ENCODE results near the gene ASS1. TPM values are rescaled to one million over a fixed set of nuclear protein-coding genes. Genes with fewer than 3 reads are reported as not detected.

ASS1 gene
- total RNA-seq, 1 experiment from 2014 or later: 83.0 TPM

DNA sequence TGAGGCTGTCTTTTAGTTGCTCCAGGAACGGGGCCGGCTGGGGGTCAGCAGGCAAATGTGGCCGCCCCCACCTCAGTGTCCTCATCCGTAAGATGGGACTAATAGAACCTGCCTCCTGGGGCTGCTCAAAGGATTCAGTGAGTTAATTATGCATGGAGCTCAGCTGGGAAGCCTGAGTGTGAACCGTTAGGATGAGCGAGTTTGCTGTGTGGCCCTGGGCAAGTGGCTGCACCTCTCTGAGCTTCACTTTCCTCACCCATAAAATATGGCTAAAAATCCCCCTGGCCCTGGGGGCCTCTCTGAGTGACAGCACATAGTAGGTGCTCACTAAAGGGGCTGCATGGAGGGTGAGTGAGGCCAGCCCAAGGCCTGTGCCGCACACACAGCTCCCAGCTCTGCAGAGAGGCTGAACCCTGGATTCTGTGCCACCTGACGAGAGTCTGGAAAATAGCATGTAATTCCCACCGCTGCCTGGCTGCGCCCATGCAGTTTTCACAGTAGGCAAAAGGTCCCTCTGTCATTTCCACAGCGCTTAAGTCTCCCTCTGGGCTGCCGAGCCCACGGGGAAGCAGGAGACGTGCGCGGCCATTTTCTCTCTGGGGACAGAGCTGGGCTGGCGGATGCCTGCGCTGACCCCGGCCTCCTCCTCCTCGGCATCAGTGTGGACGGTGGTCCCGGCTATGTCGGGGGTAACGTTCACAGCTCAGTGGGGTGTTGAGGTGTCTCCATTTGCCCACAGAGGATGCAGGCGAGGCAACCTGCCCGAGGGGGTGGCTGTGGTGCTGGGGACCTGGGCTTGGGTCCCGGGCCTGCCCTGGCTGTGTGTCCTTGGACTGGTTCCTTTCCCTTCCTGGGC lies 18.2 kb downstream of the ASS1 start:
- intact Hi-C loops (cut with micrococcal nuclease): loop anchor here (5.0 kb wide), 1 partner anchor 114 kb away; the partner anchor contains the start of gene FUBP3
- H3K36me3 ChIP-seq (ENCODE audit: low read depth, low read length): no peaks in the 10 kb centered on the region
- no peaks in the 10 kb centered on the region for H3K9me3 ChIP-seq (ENCODE audit: low read length)
- no peaks in the 10 kb centered on the region for H3K79me2 ChIP-seq (ENCODE audit: low read length)
- DNase-seq: no peak
- BruUV-seq (replicated peaks): no TSS peak
- no peak overlapping the region for H3K9ac ChIP-seq (ENCODE audit: low read length)
- CTCF ChIA-PET: no interaction called here
- no peak overlapping the region for H3K27ac ChIP-seq (ENCODE audit: low read length)
- no peaks in the 10 kb centered on the region for H4K20me1 ChIP-seq (ENCODE audit: low read length)
- POLR2A ChIA-PET (ENCODE audit: unreplicated experiment): no interaction called here
- TF ChIP-seq CTCF (conservative IDR thresholded peaks at IDR 0.05; ENCODE audit: low read depth, low read length) (no peak), EZH2 (IDR thresholded peaks at IDR 0.05; ENCODE audit: low read length, unreplicated experiment) (no peak), EZH2phosphoT487 (IDR thresholded peaks at IDR 0.05; ENCODE audit: borderline replicate concordance, low read length) (no peak)
- H3K4me3 ChIP-seq (ENCODE audit: low read length): no peak overlapping the region
- H3K4me2 ChIP-seq (ENCODE audit: low read length): no peak overlapping the region
- ATAC-seq: no peak
- no peak overlapping the region for H2AFZ ChIP-seq (ENCODE audit: low read length)
- H3K9me2 ChIP-seq (replicated peaks; ENCODE audit: low read length): no peaks in the 10 kb centered on the region
- no peaks in the 10 kb centered on the region for H3K4me1 ChIP-seq (ENCODE audit: insufficient read depth, low read length)
- H3F3A ChIP-seq (ENCODE audit: low read length, unreplicated experiment): no peaks in the 10 kb centered on the region
- H3K27me3 ChIP-seq (ENCODE audit: low read length): no peaks in the 10 kb centered on the region

DNA sequence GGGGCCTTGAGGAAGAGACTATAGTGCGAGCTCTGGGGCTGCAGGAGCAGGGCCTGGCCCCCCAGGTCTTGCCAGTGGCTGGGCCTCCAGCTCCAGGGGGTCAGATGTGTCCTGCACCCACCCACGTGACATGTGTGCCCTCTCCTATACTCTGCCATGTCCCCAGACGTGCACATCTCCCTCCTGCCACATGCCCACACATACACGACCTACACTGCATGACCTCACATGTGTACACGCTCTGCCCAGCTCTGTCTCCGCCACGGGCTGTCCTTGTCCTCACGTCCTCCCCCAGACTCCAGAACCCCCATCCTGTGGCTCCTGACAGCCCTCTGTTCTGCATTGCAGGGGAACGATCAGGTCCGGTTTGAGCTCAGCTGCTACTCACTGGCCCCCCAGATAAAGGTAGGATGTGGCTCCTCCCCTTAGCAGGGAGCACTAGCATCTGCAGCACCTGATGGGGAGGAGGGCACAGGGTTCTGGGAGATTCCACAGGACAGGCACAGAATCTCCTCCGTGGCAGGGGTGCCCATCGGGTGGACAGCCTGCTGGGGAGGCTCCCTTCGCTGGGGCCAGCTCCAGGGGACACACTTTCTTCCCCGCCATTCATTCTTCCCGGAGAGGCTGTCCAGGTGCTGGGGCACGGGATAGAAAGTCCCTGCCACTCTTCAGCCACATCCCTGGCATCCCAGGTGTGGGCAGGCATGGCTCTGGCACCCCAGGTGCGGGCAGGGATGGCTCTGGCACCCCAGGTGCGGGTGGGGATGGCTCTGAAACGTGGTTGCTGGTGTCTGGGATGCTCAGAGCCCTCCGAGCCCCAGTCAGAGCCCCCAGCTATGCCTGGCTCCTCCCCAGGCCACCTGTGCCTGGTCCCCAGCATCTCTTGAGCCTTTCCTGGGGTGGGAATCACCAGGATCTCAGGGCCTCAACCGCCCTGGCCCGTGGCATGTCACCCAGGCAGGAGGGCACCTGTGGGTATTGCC lies 19.3 kb downstream of the ASS1 start:
- TF ChIP-seq CTCF (conservative IDR thresholded peaks at IDR 0.05; ENCODE audit: low read depth, low read length) (no peak), EZH2 (IDR thresholded peaks at IDR 0.05; ENCODE audit: low read length, unreplicated experiment) (no peak), EZH2phosphoT487 (IDR thresholded peaks at IDR 0.05; ENCODE audit: borderline replicate concordance, low read length) (no peak)
- Histone ChIP-seq H4K20me1 (ENCODE audit: low read length) (no peaks in the 10 kb centered on the region), H3K36me3 (ENCODE audit: low read depth, low read length) (no peaks in the 10 kb centered on the region), H2AFZ (ENCODE audit: low read length) (no peak overlapping the region), H3K4me1 (ENCODE audit: insufficient read depth, low read length) (no peaks in the 10 kb centered on the region), H3F3A (ENCODE audit: low read length, unreplicated experiment) (no peaks in the 10 kb centered on the region), H3K27ac (ENCODE audit: low read length) (no peak overlapping the region), H3K4me3 (ENCODE audit: low read length) (no peak overlapping the region), H3K79me2 (ENCODE audit: low read length) (no peaks in the 10 kb centered on the region), H3K9ac (ENCODE audit: low read length) (no peak overlapping the region), H3K27me3 (ENCODE audit: low read length) (no peaks in the 10 kb centered on the region), H3K4me2 (ENCODE audit: low read length) (no peak overlapping the region), H3K9me3 (ENCODE audit: low read length) (no peaks in the 10 kb centered on the region), H3K9me2 (replicated peaks; ENCODE audit: low read length) (no peaks in the 10 kb centered on the region)
- ATAC-seq (no peak), DNase-seq (no peak)
- POLR2A ChIA-PET (ENCODE audit: unreplicated experiment): no interaction called here
- no TSS peak for BruUV-seq (replicated peaks)
- CTCF ChIA-PET: no interaction called here
- intact Hi-C loops (cut with micrococcal nuclease): loop anchor here (5.0 kb wide), 1 partner anchor 113 kb away; the partner anchor contains the start of gene FUBP3
